ENCODE data around the gene RPS6KA1.
A peak's percentile ranks its signal among the peaks of the same experiment; 100 is the strongest.

Gene RPS6KA1

DNA sequence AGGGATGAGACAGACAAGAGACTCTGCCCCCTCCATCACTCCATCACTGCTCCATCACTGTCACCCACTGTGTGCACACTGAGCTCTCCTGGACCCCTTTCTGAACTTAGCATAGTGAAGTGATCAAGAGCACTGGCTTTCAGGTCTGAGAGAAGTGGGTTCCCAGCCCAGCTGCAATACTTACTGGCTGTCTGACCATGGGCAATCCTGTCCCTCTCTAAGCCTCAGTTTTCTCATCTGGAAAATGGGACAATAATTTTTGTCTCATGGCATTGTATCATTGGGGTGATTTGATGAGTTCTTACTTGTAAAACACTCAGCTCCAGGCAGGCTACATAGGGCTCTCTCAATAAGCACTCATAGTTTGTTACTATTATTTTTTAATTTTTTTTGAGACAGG, 7.5 kb upstream of the RPS6KA1 start:
- H3K27ac ChIP-seq, result no peak overlapping the region
- TF ChIP-seq, protein P1, sequence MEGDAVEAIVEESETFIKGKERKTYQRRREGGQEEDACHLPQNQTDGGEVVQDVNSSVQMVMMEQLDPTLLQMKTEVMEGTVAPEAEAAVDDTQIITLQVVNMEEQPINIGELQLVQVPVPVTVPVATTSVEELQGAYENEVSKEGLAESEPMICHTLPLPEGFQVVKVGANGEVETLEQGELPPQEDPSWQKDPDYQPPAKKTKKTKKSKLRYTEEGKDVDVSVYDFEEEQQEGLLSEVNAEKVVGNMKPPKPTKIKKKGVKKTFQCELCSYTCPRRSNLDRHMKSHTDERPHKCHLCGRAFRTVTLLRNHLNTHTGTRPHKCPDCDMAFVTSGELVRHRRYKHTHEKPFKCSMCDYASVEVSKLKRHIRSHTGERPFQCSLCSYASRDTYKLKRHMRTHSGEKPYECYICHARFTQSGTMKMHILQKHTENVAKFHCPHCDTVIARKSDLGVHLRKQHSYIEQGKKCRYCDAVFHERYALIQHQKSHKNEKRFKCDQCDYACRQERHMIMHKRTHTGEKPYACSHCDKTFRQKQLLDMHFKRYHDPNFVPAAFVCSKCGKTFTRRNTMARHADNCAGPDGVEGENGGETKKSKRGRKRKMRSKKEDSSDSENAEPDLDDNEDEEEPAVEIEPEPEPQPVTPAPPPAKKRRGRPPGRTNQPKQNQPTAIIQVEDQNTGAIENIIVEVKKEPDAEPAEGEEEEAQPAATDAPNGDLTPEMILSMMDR (IDR thresholded peaks at IDR 0.05), result no peak
- no peak overlapping the region for H3K4me3 ChIP-seq (ENCODE audit: low read depth in 1 of 2, low read length in 1 of 2)
- no peaks in the 10 kb centered on the region for H3K36me3 ChIP-seq
- no peaks in the 10 kb centered on the region for H3K27me3 ChIP-seq
- H3K9me3 ChIP-seq, result no peaks in the 10 kb centered on the region
- H3K4me1 ChIP-seq (ENCODE audit: control insufficient read depth in 1 of 2, insufficient read depth in 1 of 2, low read depth in 1 of 2, low read length in 1 of 2), result peaks cover 43 to 65% of the 10 kb centered on the region in 2 experiments

DNA sequence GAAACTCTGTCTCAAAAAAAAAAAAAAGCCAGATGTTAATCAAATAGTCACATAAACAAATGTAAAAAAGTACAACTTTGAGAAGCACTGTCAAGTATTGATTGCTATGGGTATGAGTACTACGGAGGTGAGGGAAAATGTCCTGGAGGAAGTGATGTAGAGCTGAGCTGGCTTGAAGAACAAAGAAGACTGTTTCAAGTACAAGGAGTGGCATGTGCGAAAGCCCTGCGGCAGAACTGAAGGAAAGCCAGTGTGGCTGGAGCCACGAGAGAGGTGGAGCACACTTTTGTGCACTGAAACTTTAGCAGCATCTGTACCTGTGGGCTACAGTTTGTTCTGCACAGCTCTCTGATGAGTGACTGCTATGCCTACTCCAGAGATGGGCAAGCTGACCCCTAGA, 5.4 kb upstream of the RPS6KA1 start:
- no peak overlapping the region for H3K27ac ChIP-seq
- TF ChIP-seq, protein P1 (IDR thresholded peaks at IDR 0.05), result no peak
- no peak overlapping the region for H3K4me3 ChIP-seq (ENCODE audit: low read depth in 1 of 2, low read length in 1 of 2)
- H3K9me3 ChIP-seq, result no peaks in the 10 kb centered on the region
- H3K36me3 ChIP-seq, result no peaks in the 10 kb centered on the region
- H3K27me3 ChIP-seq, result no peaks in the 10 kb centered on the region
- H3K4me1 ChIP-seq (ENCODE audit: control insufficient read depth in 1 of 2, insufficient read depth in 1 of 2, low read depth in 1 of 2, low read length in 1 of 2), result peaks cover 42 to 54% of the 10 kb centered on the region in 2 experiments

DNA sequence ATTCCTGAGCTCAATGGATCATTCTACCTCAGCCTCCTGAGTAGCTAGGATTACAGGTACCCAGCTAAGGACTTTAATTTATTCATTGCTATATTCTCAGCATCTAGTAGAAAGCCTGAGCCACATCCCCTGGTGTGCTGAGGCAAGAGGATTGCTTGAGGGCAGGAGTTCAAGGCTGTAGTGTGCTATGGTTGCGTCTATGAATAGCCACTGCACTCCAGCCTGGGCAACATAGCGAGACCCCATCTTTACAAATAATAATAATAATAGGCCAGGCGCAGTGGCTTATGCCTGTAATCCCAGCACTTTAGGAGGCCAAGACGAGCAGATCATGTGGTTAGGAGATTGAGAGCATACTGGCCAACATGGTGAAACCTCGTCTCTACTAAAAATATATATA, 3.3 kb upstream of the RPS6KA1 start:
- H3K4me3 ChIP-seq (ENCODE audit: low read depth in 1 of 2, low read length in 1 of 2), result no peak overlapping the region
- TF ChIP-seq, protein P1 (IDR thresholded peaks at IDR 0.05), result no peak
- H3K27ac ChIP-seq, result no peak overlapping the region
- H3K9me3 ChIP-seq, result no peaks in the 10 kb centered on the region
- H3K4me1 ChIP-seq (ENCODE audit: control insufficient read depth in 1 of 2, insufficient read depth in 1 of 2, low read depth in 1 of 2, low read length in 1 of 2), result peaks cover 35 to 48% of the 10 kb centered on the region in 2 experiments
- no peaks in the 10 kb centered on the region for H3K27me3 ChIP-seq
- H3K36me3 ChIP-seq, result no peaks in the 10 kb centered on the region

DNA sequence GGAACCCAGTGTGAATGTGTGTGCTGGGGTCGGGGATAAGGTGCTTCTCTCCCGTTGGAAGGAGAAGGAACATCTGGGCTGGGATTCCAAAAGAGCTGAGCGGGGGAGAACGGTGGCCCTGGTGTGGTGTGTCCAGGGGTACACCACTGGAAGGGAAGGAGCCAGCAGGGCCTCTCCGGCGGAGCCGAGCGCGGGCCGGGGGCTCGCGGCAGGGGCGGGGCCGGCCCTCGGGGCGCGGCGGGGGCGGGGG, 231 bp upstream of the RPS6KA1 start:
- H3K4me1 ChIP-seq (ENCODE audit: control insufficient read depth in 1 of 2, insufficient read depth in 1 of 2, low read depth in 1 of 2, low read length in 1 of 2), result peaks cover 28 to 29% of the 10 kb centered on the region in 2 experiments
- no peaks in the 10 kb centered on the region for H3K9me3 ChIP-seq
- H3K4me3 ChIP-seq (ENCODE audit: low read depth in 1 of 2, low read length in 1 of 2), result peak overlapping the region; percentile 47 to 69
- peak overlapping the region; percentile 76 for H3K27ac ChIP-seq
- TF ChIP-seq, protein P1 (IDR thresholded peaks at IDR 0.05), result no peak
- no peaks in the 10 kb centered on the region for H3K27me3 ChIP-seq
- H3K36me3 ChIP-seq, result no peaks in the 10 kb centered on the region

DNA sequence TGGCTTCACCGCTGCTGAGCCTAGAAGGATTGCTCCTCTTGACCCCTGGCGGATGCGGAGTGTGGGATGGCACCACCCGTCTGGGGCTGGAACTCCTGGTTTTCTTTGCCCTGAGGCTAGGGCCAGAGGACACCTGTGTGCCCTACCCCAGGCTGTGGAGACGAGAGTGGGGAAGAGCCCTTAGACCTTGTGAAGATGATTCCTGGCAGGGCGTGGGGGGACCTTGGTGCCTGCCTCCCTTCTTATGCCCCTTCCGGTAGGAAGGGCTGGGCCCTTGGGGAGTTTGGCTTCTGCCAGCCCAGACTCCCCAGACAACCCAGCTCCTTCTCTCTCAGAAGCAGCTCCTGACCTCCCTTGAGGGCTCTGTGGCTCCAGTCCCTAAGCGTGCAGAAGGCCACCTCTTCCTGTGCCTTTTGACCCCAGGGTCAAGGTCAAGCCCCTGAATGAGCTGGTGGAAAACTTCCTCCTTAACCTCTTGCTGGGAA, 891 bp downstream of the RPS6KA1 start:
- TF ChIP-seq, protein P1 (IDR thresholded peaks at IDR 0.05), result no peak
- Histone ChIP-seq H3K4me3 (ENCODE audit: low read depth in 1 of 2, low read length in 1 of 2) (peak overlapping the region; percentile 69 to 80), H3K4me1 (ENCODE audit: control insufficient read depth in 1 of 2, insufficient read depth in 1 of 2, low read depth in 1 of 2, low read length in 1 of 2) (peaks cover 38% of the 10 kb centered on the region in 2 experiments), H3K36me3 (no peaks in the 10 kb centered on the region), H3K27ac (peak overlapping the region; percentile 76), H3K27me3 (no peaks in the 10 kb centered on the region), H3K9me3 (no peaks in the 10 kb centered on the region)

Measured in neutrophil (primary cell).